GM11168 (cell line): ENCODE data around the gene ADAMTS12.

ENCODE experiments used
- in situ Hi-C: fragments of 300-500 bp; cut with MboI; formaldehyde crosslinking; loops from one replicate; pipeline ENCODE4 v1.12.0; 2022; ENCODE audit warnings: low sequenced_read_pairs; ENCODE audit not compliant: unreplicated experiment

The ADAMTS12 gene

DNA sequence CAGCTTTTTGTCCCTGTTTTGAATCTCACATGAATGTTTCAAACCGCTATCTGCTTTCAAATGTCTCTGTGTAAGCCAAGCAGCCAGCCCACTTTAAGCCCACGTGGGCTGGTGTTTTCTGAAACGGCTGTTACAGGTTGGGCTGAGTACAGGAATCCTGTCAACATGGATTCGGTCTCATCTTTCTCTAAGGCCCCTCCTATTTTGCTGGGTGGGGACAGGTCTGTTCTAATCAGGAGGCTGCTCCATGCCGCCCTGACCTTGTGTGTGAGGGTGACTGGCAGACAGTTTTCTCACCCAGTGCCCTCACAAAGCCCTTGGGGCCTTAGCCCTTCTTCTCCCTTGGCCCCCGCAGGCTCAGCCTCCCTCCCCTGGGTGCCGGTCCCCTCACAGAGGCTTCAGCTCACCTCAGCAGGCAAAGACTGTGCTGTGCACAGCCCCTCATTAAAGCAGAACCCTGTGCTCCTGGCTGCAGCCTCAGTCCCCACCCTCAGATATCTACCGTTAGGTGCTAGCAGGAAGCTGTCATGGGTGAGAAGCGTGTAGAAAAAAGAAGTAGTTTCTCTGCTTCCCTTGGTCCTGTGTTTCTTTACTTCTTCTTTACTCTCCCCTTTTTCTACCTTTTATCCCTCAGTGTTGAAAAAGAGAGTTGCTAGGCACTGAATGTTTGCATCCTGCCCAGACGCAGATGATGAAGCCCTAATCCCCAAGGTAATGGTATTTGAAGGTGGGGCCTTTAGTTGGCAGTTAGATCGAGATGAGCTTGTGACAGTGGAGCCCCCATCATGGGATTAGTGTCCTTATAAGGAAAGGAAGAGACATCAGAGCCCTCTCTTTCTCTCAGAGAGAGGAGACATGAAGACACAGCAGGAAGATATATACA, 205.7 kb downstream of the ADAMTS12 start:
- in situ Hi-C loops: no loop called here

DNA sequence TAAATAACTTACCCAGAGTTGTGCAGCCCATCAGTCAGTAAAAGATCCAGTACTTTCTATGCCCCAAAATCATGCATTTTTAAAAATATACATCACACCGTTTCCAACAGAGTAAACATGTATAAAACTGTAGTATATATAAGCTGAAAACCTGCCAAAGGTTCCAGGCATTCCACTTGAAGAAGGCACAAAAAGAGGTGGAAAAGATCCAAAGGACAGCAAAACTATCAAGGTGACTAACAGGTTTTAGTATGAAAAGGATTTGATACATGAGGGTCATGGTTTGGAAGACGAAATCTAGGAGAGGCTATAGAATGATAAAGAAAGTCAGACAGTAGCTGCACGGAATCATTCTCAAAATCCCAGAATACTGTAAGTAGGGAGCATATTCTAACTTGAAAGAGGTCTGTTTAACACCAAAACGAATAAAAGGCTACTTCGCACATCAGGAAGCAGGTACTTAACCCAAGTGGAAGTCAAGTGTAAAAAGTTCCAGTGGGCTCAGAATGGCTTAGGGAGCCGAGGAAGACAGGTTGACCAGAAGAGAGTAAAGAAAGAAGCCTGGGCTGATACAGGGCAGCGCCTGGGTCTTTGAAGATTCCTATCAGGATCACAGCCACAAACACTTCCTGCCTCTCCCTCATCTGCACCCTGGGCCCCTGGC, 207.2 kb downstream of the ADAMTS12 start:
- in situ Hi-C loops: no loop called here

- in situ Hi-C loops: no loop called here
These were observed 212.0 kb downstream of the ADAMTS12 start for GRCh38 chr5:33679791-33680190.

DNA sequence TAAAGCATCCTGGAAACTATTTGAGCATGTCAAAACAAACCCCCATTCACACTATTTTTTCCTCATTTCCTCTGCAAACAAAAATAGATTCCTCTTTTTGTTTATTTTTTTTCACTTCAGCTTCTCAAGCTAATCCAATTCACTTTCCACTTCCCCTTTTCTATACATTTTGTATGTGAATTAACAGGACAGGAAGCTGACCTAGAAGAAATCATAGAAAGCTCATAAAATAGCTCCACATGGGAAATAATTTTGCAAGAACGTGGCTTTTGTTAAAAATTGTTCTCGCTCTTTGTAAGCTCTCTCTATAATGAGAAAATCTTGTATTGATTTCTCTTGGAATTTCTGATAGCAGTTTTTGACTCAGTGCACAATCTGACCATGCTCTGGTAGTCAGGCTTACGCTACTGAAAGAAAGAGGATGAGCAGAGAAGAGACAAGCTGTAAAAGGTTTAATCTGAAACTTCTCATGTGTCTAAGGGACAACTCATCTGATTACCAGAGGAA, 215.8 kb downstream of the ADAMTS12 start:
- in situ Hi-C loops: no loop called here

- in situ Hi-C loops: no loop called here
These were observed 220.0 kb downstream of the ADAMTS12 start for GRCh38 chr5:33671700-33672291.

DNA sequence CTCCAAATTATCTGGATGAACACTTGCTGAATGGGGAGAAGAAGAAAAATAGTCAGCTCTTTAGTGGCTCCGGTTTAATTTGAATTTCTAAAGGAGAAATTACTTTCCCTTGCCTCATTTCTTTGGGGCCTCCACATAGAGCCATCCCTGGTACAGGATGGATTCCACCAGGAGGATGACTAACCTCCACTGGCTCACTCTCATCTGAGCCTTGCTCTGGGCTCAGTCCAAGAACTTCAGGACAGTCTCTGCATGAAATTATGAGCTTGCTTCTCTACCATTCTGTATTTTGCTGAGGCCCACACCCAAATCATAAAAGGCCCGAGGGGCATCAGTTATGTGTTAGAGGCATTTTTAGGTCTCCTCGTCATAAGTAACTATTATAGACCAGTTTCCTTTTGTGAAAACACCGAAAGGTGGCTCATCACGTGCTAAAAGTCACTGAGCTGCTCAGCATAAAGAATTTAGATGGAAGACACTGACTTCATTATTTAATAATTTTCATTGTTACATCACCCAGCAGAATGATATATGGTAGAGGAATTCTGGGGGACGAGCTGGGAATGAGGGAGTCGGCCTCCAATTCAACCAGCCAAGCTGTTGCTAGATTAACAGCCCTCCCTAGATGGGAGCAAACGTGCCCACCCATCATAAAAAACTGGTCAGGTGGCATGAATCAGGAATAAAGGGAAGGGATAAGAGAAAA, 228.9 kb downstream of the ADAMTS12 start:
- in situ Hi-C loops: no loop called here

GRCh38 chr5:33659526-33660169, 232.1 kb downstream of the ADAMTS12 start:
- in situ Hi-C loops: no loop called here

GRCh38 chr5:33657804-33658440, 233.9 kb downstream of the ADAMTS12 start:
- in situ Hi-C loops: no loop called here

- in situ Hi-C loops: no loop called here
These were observed 234.6 kb downstream of the ADAMTS12 start for GRCh38 chr5:33657176-33657575.

DNA sequence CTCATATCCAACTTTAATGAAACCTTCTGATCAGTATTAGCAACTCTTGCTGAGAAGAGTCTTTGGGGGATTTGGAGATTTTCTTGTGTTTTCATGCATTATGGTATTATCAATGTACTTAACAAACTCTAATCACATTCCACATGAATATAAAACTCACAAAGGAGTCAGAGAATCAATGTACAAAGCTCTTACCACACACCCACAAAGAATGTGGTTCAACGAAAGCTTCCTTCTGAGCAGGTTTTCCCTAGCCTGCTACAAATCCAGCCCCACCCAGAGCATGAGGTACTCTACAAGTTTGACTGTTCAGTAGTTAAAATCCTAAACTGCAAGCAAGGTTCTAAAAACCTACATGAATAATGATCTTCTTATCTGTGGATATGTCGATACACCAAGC, 240.9 kb downstream of the ADAMTS12 start:
- in situ Hi-C loops: no loop called here

DNA sequence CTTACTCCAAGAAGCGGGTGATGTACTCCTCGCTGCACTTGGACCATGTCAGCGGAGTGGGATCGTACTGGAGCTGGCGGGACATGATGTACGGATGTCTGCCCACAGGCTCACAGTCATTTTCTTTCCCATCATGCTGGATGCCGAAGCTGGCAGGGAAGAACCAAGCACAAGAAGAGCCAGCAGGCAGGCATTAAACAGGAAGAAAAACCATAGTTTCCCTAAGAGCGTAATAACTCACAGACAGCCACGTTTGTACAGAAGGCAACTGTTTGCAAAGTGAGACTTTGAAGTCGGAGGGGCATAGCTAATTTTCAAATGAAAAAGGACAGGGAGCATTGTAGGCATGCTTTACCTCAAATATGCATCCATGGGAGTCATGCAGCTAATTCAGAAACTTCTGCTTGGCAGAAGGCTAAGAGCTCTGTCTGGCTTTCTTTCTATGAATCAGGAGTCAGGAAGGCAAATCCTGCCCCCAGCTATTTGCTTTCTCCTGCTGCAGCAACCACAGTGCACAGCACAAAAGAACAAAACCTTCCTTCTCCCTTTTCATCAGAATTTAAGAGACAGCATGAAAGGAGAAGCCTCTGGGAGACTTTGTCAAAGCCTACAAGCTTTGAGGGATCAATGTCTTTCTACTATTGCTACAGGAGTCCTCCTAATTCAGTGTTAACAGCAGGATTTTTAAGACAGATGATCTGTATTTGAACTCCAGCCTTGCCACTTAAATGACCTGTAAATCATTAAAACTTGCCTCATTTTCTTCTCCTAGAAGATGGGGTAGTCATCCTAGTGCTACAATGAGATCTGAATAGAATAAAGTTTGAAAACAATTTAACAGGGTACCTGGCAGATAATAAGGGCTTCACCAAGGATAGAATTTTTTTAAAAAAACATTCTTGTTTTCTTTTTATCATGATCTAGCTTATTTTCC, 242.0 kb downstream of the ADAMTS12 start:
- in situ Hi-C loops: no loop called here

- in situ Hi-C loops: no loop called here
These were observed 249.9 kb downstream of the ADAMTS12 start for GRCh38 chr5:33641744-33642505.

GRCh38 chr5:33639474-33639873, 252.3 kb downstream of the ADAMTS12 start:
- in situ Hi-C loops: no loop called here

DNA sequence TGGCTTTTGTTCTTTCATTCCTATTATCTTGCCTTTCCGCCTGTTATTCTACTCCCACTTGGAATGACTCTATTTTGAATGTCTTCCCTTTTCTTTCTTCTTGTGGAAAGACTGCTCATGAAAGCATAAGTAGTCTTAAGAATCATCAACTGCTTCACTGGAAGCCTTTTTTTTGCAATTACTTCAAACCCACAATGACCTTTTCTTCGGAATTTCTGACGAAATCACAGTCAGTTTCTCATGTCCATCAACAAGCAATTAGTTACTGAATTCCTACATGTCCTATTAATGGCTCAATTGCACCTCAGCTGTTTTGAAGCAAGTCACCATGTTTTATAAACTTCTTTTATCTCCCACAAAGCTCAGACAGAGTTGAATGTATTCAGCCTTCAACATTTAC, 254.8 kb downstream of the ADAMTS12 start:
- in situ Hi-C loops: no loop called here

GRCh38 chr5:33635582-33635981, 256.2 kb downstream of the ADAMTS12 start:
- in situ Hi-C loops: no loop called here

GRCh38 chr5:33633699-33634098, 258.1 kb downstream of the ADAMTS12 start:
- in situ Hi-C loops: no loop called here

- in situ Hi-C loops: no loop called here
These were observed 260.0 kb downstream of the ADAMTS12 start for GRCh38 chr5:33631786-33632185.

DNA sequence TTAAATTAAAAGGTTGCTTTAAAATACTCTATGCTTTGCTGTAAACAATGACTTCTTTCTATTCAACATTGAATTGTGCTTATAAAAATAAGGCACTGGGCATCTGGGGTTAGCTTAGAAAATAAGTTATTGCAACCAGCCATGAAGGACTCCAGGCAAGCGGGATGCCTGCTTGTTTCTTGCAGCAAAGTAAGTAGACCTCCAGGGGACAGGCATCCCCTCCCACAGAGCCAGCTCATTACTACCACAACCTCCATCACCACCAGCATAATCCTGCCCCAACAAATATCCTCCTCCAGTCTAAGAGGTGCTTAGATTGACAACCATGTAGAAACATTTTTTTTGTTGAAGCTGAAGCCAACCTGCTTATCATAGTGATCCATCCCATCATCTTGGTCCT, 260.7 kb downstream of the ADAMTS12 start:
- in situ Hi-C loops: no loop called here
